Esophagus squamous epithelium (tissue), 5 donors: ENCODE results near the gene FRMD4A. TPM values are rescaled to one million over a fixed set of nuclear protein-coding genes. Genes with fewer than 3 reads are reported as not detected.

Source experiments
- DNase-seq: peaks from one replicate; lab custom pipeline; 2025; lab: John Stamatoyannopoulos, UW
- H3K27ac ChIP-seq, 4 donors: fragments of 200-600 bp; sonication (generic); one replicate each; pipeline ENCODE4 v1.5.1; 2016 to 2019; ENCODE audit warnings: mild to moderate bottlenecking in 1 of 4
- H3K27me3 ChIP-seq, 4 donors: fragments of 200-600 bp; sonication (generic); 1 replicate in 3 of 4; 2 replicates in 1 of 4; pipeline versions ENCODE4 v1.5.1 to v1.6.0; 2017 to 2021; ENCODE audit warnings: antibody characterized with exemption in 1 of 4
- H3K36me3 ChIP-seq, 3 donors: fragments of 200-600 bp; sonication (generic); one replicate each; pipeline ENCODE4 v1.5.1; 2016 to 2019
- H3K4me1 ChIP-seq, 3 donors: fragments of 200-600 bp; sonication (generic); one replicate each; pipeline ENCODE4 v1.5.1; 2017 to 2019
- H3K4me3 ChIP-seq, 4 donors: fragments of 200-600 bp; sonication (generic); 1 replicate in 3 of 4; 2 replicates in 1 of 4; pipeline ENCODE4 v1.5.1; 2016 to 2019; ENCODE audit warnings: mild to moderate bottlenecking in 2 of 4, moderate library complexity in 1 of 4
- H3K9me3 ChIP-seq, 3 donors: fragments of 200-600 bp; sonication (generic); one replicate each; pipeline ENCODE4 v1.5.1; 2016 to 2019
- CTCF ChIP-seq, 6 experiments: fragments of 450-650 bp in 4 of 6; fragments of 200-600 bp in 2 of 6; sonication (generic) in 2 of 6; IDR thresholded peaks; one replicate each; pipeline ENCODE4 v1.5.1; 2016 to 2019; ENCODE audit warnings: antibody characterized with exemption in 6 of 6, mild to moderate bottlenecking in 4 of 6, moderate library complexity in 4 of 6
- POLR2A ChIP-seq, 4 donors: fragments of 450-650 bp; IDR thresholded peaks; one replicate each; pipeline ENCODE4 v1.6.1; 2017; ENCODE audit warnings: antibody characterized with exemption in 4 of 4, mild to moderate bottlenecking in 4 of 4, moderate library complexity in 3 of 4
- WGBS, 2 donors: methylation state at CpG; one replicate each; pipeline ENCODE4 v1.1.5; 2018; 5-methylcytosine and 5-hydroxymethylcytosine counted together
- intact Hi-C: fragments of 100-400 bp; cut with DNase I; formaldehyde crosslinking; loops from one replicate; pipeline ENCODE4 v1.15.0; 2022
- total RNA-seq, 4 donors: library from RNA; depleted of rRNA; stranded (reverse); fragments of >200 nt; gene quantifications; one replicate each; pipeline ENCODE4 v1.1.0, GENCODE V29; 2016
- donor health status: DM: yes; HTN: yes; CAD: no.

Gene FRMD4A
- total RNA-seq, 4 donors from 2014 or later: 7.3 to 15.3 (median 8.6) TPM

GRCh38 chr10:13740461-13740860 is 590.3 kb downstream of the FRMD4A start:
- H3K27ac ChIP-seq: no peak overlapping the region
- TF ChIP-seq POLR2A (IDR thresholded peaks at IDR 0.05) (no peak), CTCF (IDR thresholded peaks at IDR 0.05) (no peak)
- H3K9me3 ChIP-seq: no peaks in the 10 kb centered on the region
- H3K36me3 ChIP-seq: peaks cover 0 to 13% (median 0%) of the 10 kb centered on the region in 3 donors
- no peaks in the 10 kb centered on the region for H3K4me1 ChIP-seq
- WGBS, 2 donors: 92 to 94% methylated on average over 4 of the region's 4 CpGs
- no peaks in the 10 kb centered on the region for H3K27me3 ChIP-seq
- intact Hi-C loops: no loop called here
- DNase-seq: no peak
- no peak overlapping the region for H3K4me3 ChIP-seq

GRCh38 chr10:13739183-13739582 is 591.5 kb downstream of the FRMD4A start:
- H3K36me3 ChIP-seq: peaks cover 0 to 13% (median 0%) of the 10 kb centered on the region in 3 donors
- 60 to 63% methylated on average over 2 of the region's 2 CpGs for WGBS, 2 donors
- no peak overlapping the region for H3K27ac ChIP-seq
- no peaks in the 10 kb centered on the region for H3K9me3 ChIP-seq
- TF ChIP-seq CTCF (IDR thresholded peaks at IDR 0.05) (no peak), POLR2A (IDR thresholded peaks at IDR 0.05) (no peak)
- DNase-seq: no peak
- H3K4me1 ChIP-seq: no peaks in the 10 kb centered on the region
- no peak overlapping the region for H3K4me3 ChIP-seq
- H3K27me3 ChIP-seq: no peaks in the 10 kb centered on the region
- intact Hi-C loops: no loop called here

- H3K36me3 ChIP-seq: peaks cover 0 to 29% (median 0%) of the 10 kb centered on the region in 3 donors
- H3K27me3 ChIP-seq: no peaks in the 10 kb centered on the region
- no peak overlapping the region for H3K4me3 ChIP-seq
- TF ChIP-seq POLR2A (IDR thresholded peaks at IDR 0.05): no peak
- TF ChIP-seq CTCF (IDR thresholded peaks at IDR 0.05): no peak
- intact Hi-C loops: no loop called here
- no peaks in the 10 kb centered on the region for H3K9me3 ChIP-seq
- H3K27ac ChIP-seq: no peak overlapping the region
- peaks cover 0 to 7% (median 0%) of the 10 kb centered on the region in 3 donors for H3K4me1 ChIP-seq
- no peak for DNase-seq
- WGBS, 2 donors: 85 to 92% methylated on average over 3 of the region's 3 CpGs
Measured at GRCh38 chr10:13736506-13736905, 594.2 kb downstream of the FRMD4A start.

- Histone ChIP-seq H3K36me3 (peaks cover 0 to 29% (median 0%) of the 10 kb centered on the region in 3 donors), H3K4me3 (no peak overlapping the region)
- WGBS, 2 donors: 94 to 96% methylated on average over 8 of the region's 8 CpGs
Measured at GRCh38 chr10:13734151-13734550, 596.6 kb downstream of the FRMD4A start.

GRCh38 chr10:13733071-13733470 is 597.7 kb downstream of the FRMD4A start:
- Histone ChIP-seq H3K27ac (no peak overlapping the region), H3K9me3 (no peaks in the 10 kb centered on the region), H3K27me3 (no peaks in the 10 kb centered on the region), H3K4me1 (peaks cover 0 to 7% (median 0%) of the 10 kb centered on the region in 3 donors), H3K4me3 (no peak overlapping the region), H3K36me3 (peaks cover 0 to 29% (median 0%) of the 10 kb centered on the region in 3 donors)
- TF ChIP-seq CTCF (IDR thresholded peaks at IDR 0.05): no peak
- no peak for TF ChIP-seq POLR2A (IDR thresholded peaks at IDR 0.05)
- no peak for DNase-seq
- 88 to 96% methylated on average over 6 to 7 of the region's 7 CpGs for WGBS, 2 donors
- intact Hi-C loops: no loop called here

More at GRCh38 chr10:13734151-13734550, 596.6 kb downstream of the FRMD4A start:
- no peak for DNase-seq
- Histone ChIP-seq H3K9me3 (no peaks in the 10 kb centered on the region), H3K4me1 (peaks cover 0 to 7% (median 0%) of the 10 kb centered on the region in 3 donors), H3K27me3 (no peaks in the 10 kb centered on the region), H3K27ac (no peak overlapping the region)
- TF ChIP-seq POLR2A (IDR thresholded peaks at IDR 0.05) (no peak), CTCF (IDR thresholded peaks at IDR 0.05) (no peak)
- intact Hi-C loops: no loop called here
